CD14-positive monocyte (primary cell): ENCODE measurements around the gene TMED10. TPM values are rescaled to one million over a fixed set of nuclear protein-coding genes. Genes with fewer than 3 reads are reported as not detected.

ENCODE experiments used
- DNase-seq, 3 donors: peaks; one replicate each; pipeline ENCODE4 v3.0.0-alpha.2; 2011 to 2022
- H2AFZ ChIP-seq: 2 replicates; pipeline ENCODE4 v1.6.0; 2012; ENCODE audit warnings: mild to moderate bottlenecking, low read depth, low read length, inconsistent platforms; ENCODE audit not compliant: insufficient read depth, poor library complexity, severe bottlenecking
- H3K27ac ChIP-seq, 2 donors: 1 replicate in 1 of 2; 2 replicates in 1 of 2; pipeline ENCODE4 v1.5.1; 2012 to 2013; ENCODE audit warnings: low read length in 2 of 2, control low read depth in 1 of 2, inconsistent platforms in 1 of 2, low read depth in 1 of 2, mild to moderate bottlenecking in 1 of 2
- H3K27me3 ChIP-seq, 2 donors: one replicate each; pipeline versions ENCODE4 v1.6.0 to v1.6.1; 2011 to 2013; ENCODE audit warnings: low read length in 2 of 2; ENCODE audit not compliant: control insufficient read depth in 2 of 2, insufficient read depth in 2 of 2
- H3K36me3 ChIP-seq, 2 donors: replicated peaks in 1 of 2; 1 replicate in 1 of 2; 2 replicates in 1 of 2; pipeline versions ENCODE4 v1.5.1 to v1.6.1; 2012 to 2013; ENCODE audit warnings: low read length in 2 of 2, control low read depth in 1 of 2, inconsistent platforms in 1 of 2, mild to moderate bottlenecking in 1 of 2; ENCODE audit not compliant: insufficient read depth in 2 of 2, control insufficient read depth in 1 of 2
- H3K4me1 ChIP-seq, 2 donors: 1 replicate in 1 of 2; 2 replicates in 1 of 2; pipeline versions ENCODE4 v1.5.1 to v1.6.1; 2012 to 2013; ENCODE audit warnings: low read length in 2 of 2, control low read depth in 1 of 2, inconsistent platforms in 1 of 2, mild to moderate bottlenecking in 1 of 2, moderate library complexity in 1 of 2; ENCODE audit not compliant: insufficient read depth in 2 of 2, control insufficient read depth in 1 of 2
- H3K4me2 ChIP-seq: replicated peaks from 2 replicates; pipeline ENCODE3; 2012; ENCODE audit warnings: low read length, moderate library complexity, mild to moderate bottlenecking; ENCODE audit not compliant: poor library complexity, severe bottlenecking; ENCODE audit errors: extremely low read depth
- H3K4me3 ChIP-seq, 3 experiments: fragments of 200-600 bp in 1 of 3; sonication (generic) in 1 of 3; replicated peaks in 1 of 3; 1 replicate in 2 of 3; 2 replicates in 1 of 3; pipeline ENCODE4 v1.5.1; 2011 to 2013; ENCODE audit warnings: low read length in 3 of 3, mild to moderate bottlenecking in 3 of 3, control low read depth in 2 of 3, low read depth in 2 of 3, inconsistent platforms in 1 of 3, moderate library complexity in 1 of 3
- H3K79me2 ChIP-seq: 2 replicates; pipeline ENCODE4 v1.6.0; 2012; ENCODE audit warnings: mild to moderate bottlenecking, control low read depth, inconsistent platforms, low read length, moderate library complexity; ENCODE audit not compliant: insufficient read depth
- H3K9ac ChIP-seq: 2 replicates; pipeline ENCODE4 v1.6.0; 2017; ENCODE audit warnings: low read length, mild to moderate bottlenecking; ENCODE audit not compliant: insufficient read depth, poor library complexity, severe bottlenecking
- H3K9me3 ChIP-seq, 2 donors: replicated peaks in 1 of 2; 1 replicate in 1 of 2; 2 replicates in 1 of 2; pipeline versions ENCODE4 v1.5.1 to v1.6.1; 2012 to 2013; ENCODE audit warnings: low read length in 2 of 2, control low read depth in 1 of 2; ENCODE audit not compliant: control insufficient read depth in 1 of 2, insufficient read depth in 1 of 2
- H4K20me1 ChIP-seq: 2 replicates; pipeline ENCODE4 v1.6.0; 2012; ENCODE audit warnings: mild to moderate bottlenecking, low read length, control low read depth, moderate library complexity; ENCODE audit not compliant: insufficient read depth
- H3K27ac Mint-ChIP-seq, 7 donors: one replicate each; pipeline ENCODE4 v1.8.0; 2020; ENCODE audit warnings: mild to moderate bottlenecking in 7 of 7, mixed read lengths in 7 of 7, moderate library complexity in 6 of 7, inconsistent platforms in 2 of 7
- H3K27me3 Mint-ChIP-seq, 3 donors: one replicate each; pipeline ENCODE4 v1.8.0; 2021 to 2022; ENCODE audit warnings: low read depth in 3 of 3, mild to moderate bottlenecking in 3 of 3, mixed read lengths in 3 of 3, moderate library complexity in 3 of 3, inconsistent platforms in 1 of 3
- H3K36me3 Mint-ChIP-seq, 2 donors: one replicate each; pipeline ENCODE4 v1.8.0; 2020; ENCODE audit warnings: mixed read lengths in 2 of 2, inconsistent platforms in 1 of 2, mild to moderate bottlenecking in 1 of 2
- H3K4me1 Mint-ChIP-seq: one replicate; pipeline ENCODE4 v1.8.0; 2020; ENCODE audit warnings: mild to moderate bottlenecking, mixed read lengths
- H3K4me3 Mint-ChIP-seq, 2 donors: one replicate each; pipeline ENCODE4 v1.8.0; 2020; ENCODE audit warnings: mild to moderate bottlenecking in 2 of 2, mixed read lengths in 2 of 2, moderate library complexity in 1 of 2
- H3K9me3 Mint-ChIP-seq, 7 donors: one replicate each; pipeline ENCODE4 v1.8.0; 2020 to 2022; ENCODE audit warnings: mixed read lengths in 7 of 7, mild to moderate bottlenecking in 6 of 7, moderate library complexity in 6 of 7, inconsistent platforms in 2 of 7
- WGBS: methylation state at CpG from one replicate; pipeline ENCODE4 v1.1.5; 2013; ENCODE audit warnings: missing lambda C conversion rate; ENCODE audit not compliant: insufficient coverage; 5-methylcytosine and 5-hydroxymethylcytosine counted together
- intact Hi-C, 2 donors: fragments of 100-400 bp; cut with micrococcal nuclease; formaldehyde crosslinking; loops; one replicate each; pipeline versions ENCODE4 v1.15.0 to v1.15.1; 2023
- polyA plus RNA-seq, 3 donors: library from polyadenylated mRNA; depleted of rRNA in 1 of 3; unstranded in 2 of 3; stranded (reverse) in 1 of 3; fragments of 300-500 nt in 2 of 3; fragments of >200 nt in 1 of 3; fragmentation: Illumina TruSeq in 2 of 3; gene quantifications; 1 replicate in 2 of 3; 2 replicates in 1 of 3; pipeline ENCODE4 v1.2.3, GENCODE V29; 2012 to 2021
- TF ChIP-seq, protein P1 (sequence below): fragments of 200-600 bp; IDR thresholded peaks from one replicate; pipeline ENCODE4 v1.8.0; 2022; ENCODE audit warnings: antibody characterized with exemption, mild to moderate bottlenecking

The TMED10 gene
- polyA plus RNA-seq, 3 donors = 98.5 to 243 (median 233) TPM

DNA sequence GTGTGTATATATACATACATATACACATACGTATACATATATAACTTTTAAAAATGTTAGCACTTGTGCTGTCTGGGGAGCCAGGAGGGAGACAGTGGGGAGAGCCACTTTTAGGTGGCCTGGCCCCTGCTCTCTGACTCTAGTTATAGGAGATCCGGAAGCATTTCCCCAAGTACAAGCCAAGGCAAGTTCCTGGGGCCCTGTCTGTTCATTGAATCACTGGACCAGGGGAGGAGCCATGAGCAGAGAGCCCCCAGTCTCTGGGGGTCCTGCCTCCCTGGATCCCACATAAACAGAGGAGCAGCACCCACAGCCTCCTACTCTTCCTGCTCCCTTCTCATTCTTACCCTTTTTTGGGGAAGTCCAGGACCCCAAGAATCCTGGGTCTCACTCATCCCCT lies 45.4 kb upstream of the TMED10 start:
- H3K27me3 Mint-ChIP-seq = peaks cover 0 to 3% (median 0%) of the 10 kb centered on the region in 3 donors
- peak overlapping the region; percentile 32 for H3K4me2 ChIP-seq
- H3K79me2 ChIP-seq = no peaks in the 10 kb centered on the region
- peak overlapping the region in 1 of 3 experiments; percentile 19 for H3K4me3 ChIP-seq
- WGBS = 80% methylated on average over 1 of the region's 2 CpGs
- peaks cover 34% of the 10 kb centered on the region for H3K4me1 Mint-ChIP-seq
- TF ChIP-seq, protein P1, sequence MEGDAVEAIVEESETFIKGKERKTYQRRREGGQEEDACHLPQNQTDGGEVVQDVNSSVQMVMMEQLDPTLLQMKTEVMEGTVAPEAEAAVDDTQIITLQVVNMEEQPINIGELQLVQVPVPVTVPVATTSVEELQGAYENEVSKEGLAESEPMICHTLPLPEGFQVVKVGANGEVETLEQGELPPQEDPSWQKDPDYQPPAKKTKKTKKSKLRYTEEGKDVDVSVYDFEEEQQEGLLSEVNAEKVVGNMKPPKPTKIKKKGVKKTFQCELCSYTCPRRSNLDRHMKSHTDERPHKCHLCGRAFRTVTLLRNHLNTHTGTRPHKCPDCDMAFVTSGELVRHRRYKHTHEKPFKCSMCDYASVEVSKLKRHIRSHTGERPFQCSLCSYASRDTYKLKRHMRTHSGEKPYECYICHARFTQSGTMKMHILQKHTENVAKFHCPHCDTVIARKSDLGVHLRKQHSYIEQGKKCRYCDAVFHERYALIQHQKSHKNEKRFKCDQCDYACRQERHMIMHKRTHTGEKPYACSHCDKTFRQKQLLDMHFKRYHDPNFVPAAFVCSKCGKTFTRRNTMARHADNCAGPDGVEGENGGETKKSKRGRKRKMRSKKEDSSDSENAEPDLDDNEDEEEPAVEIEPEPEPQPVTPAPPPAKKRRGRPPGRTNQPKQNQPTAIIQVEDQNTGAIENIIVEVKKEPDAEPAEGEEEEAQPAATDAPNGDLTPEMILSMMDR = no peak
- peaks cover 3 to 4% of the 10 kb centered on the region in 2 donors for H3K36me3 Mint-ChIP-seq
- peak overlapping the region; percentile 48 to 59 for H3K4me3 Mint-ChIP-seq
- no peaks in the 10 kb centered on the region for H4K20me1 ChIP-seq
- no peaks in the 10 kb centered on the region for H3K27me3 ChIP-seq
- intact Hi-C loops = loop anchor here (2.0 to 5.0 kb wide), 3 partner anchors 34 to 75 kb away; no protein-coding TSS in a partner anchor
- H3K4me1 ChIP-seq = peaks cover 40 to 46% of the 10 kb centered on the region in 2 donors
- DNase-seq = no peak
- no peaks in the 10 kb centered on the region for H3K36me3 ChIP-seq
- H3K27ac Mint-ChIP-seq = peak overlapping the region; percentile 73 to 96 (median 88)
- no peaks in the 10 kb centered on the region for H3K9me3 ChIP-seq
- H2AFZ ChIP-seq = no peak overlapping the region
- H3K9me3 Mint-ChIP-seq = peaks cover 0 to 3% (median 0%) of the 10 kb centered on the region in 7 donors
- peak overlapping the region; percentile 4 to 61 for H3K27ac ChIP-seq
- no peak overlapping the region for H3K9ac ChIP-seq

DNA sequence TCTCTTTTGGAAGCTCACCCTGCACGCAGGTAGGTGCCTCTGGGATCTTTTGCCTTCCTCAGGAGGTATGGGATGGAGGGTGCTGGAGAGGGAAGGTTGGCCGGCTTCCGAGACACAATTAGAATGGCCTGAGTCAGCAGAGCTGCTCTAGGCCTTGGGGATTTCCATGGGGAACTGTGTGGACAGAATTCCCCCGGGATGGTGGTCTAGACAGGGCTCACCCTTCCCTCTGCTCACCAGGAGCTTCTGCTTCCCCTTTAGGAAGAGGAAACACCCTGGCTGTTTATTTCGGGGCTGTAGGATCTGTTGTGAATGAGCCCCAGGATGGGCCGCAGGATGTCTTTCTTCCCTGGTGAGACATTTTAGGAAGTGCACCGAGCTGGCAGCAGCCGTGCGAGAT lies 43.7 kb upstream of the TMED10 start:
- H3K4me1 Mint-ChIP-seq = peaks cover 39% of the 10 kb centered on the region
- Histone ChIP-seq H3K9me3 (no peaks in the 10 kb centered on the region), H3K36me3 (no peaks in the 10 kb centered on the region), H3K79me2 (no peaks in the 10 kb centered on the region), H2AFZ (no peak overlapping the region), H4K20me1 (no peaks in the 10 kb centered on the region), H3K27me3 (no peaks in the 10 kb centered on the region), H3K4me1 (peaks cover 40 to 46% of the 10 kb centered on the region in 2 donors), H3K4me3 (no peak overlapping the region), H3K27ac (no peak overlapping the region), H3K9ac (no peak overlapping the region), H3K4me2 (no peak overlapping the region)
- intact Hi-C loops = loop anchor here (5.0 kb wide), 2 partner anchors 33 to 37 kb away; no protein-coding TSS in a partner anchor
- H3K36me3 Mint-ChIP-seq = peaks cover 3 to 4% of the 10 kb centered on the region in 2 donors
- H3K27ac Mint-ChIP-seq = peak overlapping the region in 2 of 7 donors; percentile 1 to 64
- H3K4me3 Mint-ChIP-seq = no peak overlapping the region
- DNase-seq = peak in 2 of 3 donors; percentile 60 to 82
- H3K9me3 Mint-ChIP-seq = peaks cover 0 to 3% (median 0%) of the 10 kb centered on the region in 7 donors
- TF ChIP-seq, protein P1 = no peak
- H3K27me3 Mint-ChIP-seq = peaks cover 1 to 3% (median 1%) of the 10 kb centered on the region in 3 donors
- no CpG with 5 or more reads among the region's 9 CpGs for WGBS
